GM19468 (cell line): Measurements from ENCODE around the gene CMTM3.
"Not testable (repeated sequence)": the region's sequence is repeated elsewhere in the genome, so short reads cannot be mapped to it uniquely, and the experiment has no call there.

Experiments used
- ATAC-seq: cut with Tn5 transposase; IDR thresholded peaks from one replicate; pipeline ENCODE4 v1.9.1; 2021; ENCODE audit warnings: mild to moderate bottlenecking, moderate library complexity, moderate number of reproducible peaks; ENCODE audit not compliant: unreplicated experiment; ENCODE audit errors: extremely low read depth

The CMTM3 gene

GRCh38 chr16:66658143-66658859, 53.8 kb downstream of the CMTM3 start:
- no peak for ATAC-seq

DNA sequence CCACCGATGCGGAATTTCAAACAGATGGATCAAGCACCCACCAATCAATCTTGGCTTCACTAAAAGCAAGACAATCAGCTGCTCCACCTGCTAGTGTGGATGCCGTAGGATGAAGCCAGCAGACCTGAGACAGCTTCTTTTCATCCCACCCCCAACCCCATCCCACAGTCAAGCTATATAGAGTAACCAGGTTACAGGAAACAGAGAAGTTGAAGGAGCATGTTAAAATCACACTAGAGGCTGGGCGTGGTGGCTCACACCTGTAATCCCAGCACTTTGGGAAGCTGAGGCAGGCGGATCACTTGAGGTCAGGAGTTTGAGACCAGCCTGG, 54.3 kb downstream of the CMTM3 start:
- no peak for ATAC-seq

- ATAC-seq = no peak
Measured at GRCh38 chr16:66660422-66661209, 56.1 kb downstream of the CMTM3 start.

DNA sequence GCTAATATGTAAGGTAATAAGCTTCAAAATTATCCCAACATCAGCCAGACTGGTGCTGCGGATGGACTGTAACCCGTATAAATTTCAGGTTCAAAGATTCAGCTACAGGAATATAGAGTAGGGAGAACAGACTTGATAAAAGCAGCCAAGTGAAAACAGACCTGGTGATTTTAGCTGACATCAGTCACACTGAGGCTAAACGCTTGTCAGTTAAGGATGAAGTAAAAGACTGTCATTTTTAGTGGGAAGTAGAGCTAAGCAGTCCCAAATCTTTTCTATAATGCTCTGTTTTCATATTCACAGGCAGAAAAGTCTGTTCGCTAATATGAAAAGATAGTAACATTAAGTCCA, 56.7 kb downstream of the CMTM3 start:
- ATAC-seq = no peak

GRCh38 chr16:66661671-66662346, 57.3 kb downstream of the CMTM3 start:
- ATAC-seq = not testable (repeated sequence)

DNA sequence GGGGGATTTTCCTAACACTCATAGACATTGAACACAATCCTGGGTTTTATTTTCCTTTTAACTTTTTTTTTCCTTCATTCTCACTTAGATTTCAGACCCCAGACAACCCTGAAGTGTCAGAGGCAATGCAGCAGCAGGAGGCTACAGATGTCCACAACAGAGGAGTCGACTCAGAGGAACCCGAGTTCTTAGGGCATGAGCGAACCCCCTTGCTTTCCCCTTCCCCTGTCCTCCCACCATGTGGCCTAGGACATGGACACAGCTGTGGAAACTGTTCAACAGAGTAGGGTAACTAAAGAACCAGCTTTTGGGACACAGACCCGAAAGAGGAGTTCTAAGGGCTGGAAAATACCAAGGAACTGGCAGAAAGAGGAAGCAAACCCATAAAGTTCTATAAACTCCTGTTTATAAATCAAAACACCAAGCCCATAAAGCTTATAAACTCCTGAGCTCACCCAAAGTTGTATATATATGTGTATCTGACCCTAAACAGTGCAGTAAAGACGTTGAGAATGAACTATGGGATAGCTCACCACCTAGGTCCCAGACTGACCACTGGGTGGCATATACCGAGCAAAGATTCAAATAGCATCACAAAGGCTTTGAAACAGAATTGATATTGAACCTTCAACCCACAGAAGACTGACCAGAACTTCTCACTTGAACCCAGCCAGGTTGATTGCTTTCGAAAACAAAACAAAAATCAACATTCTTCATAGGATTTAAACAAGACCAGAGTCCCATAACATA, 58.1 kb downstream of the CMTM3 start:
- ATAC-seq = no peak
